Left hindlimb (tissue), 1 donor: Measurements from ENCODE around the gene UGT1A3.
"Not testable (repeated sequence)": the region's sequence is repeated elsewhere in the genome, so short reads cannot be mapped to it uniquely, and the experiment has no call there.

Experiments
- DNase-seq: peaks from one replicate; pipeline ENCODE4 v3.0.0-alpha.2; 2018

UGT1A3 gene

GRCh38 chr2:233708942-233709341 is 19.9 kb upstream of the UGT1A3 start:
- DNase-seq, result no peak

- peak; percentile 62 for DNase-seq
Measured at GRCh38 chr2:233711312-233712008, 17.4 kb upstream of the UGT1A3 start.

DNA sequence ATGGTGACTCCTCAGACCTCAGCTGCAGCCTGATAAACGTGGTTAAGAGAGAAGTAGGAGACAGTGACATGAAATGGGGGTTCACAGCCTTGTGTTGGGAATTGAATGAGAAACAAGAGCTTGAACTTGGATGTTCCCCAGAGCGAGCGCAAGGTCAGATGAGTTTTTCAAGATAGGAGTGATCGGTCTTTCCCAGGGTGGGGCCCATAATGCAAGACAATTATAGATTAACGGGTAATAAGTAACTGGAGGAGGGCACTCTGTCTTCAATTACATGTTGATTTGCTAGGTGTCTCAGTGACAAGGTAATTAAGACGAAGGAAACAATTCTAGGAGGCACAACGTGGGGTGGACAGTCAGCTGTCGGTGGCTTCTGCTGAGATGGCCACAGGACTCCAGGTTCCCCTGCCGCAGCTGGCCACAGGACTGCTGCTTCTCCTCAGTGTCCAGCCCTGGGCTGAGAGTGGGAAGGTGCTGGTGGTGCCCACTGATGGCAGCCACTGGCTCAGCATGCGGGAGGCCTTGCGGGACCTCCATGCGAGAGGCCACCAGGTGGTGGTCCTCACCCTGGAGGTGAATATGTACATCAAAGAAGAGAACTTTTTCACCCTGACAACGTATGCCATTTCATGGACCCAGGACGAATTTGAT is 16.1 kb upstream of the UGT1A3 start, which contains the start of gene UGT1A5:
UGT1A5 (plus strand) TSS at position 297 of the 651 bp plus-strand sequence; CDS start at position 382, 85 bp downstream.
- no peak for DNase-seq

GRCh38 chr2:233713262-233713615 is 15.6 kb upstream of the UGT1A3 start:
- DNase-seq, result no peak

DNA sequence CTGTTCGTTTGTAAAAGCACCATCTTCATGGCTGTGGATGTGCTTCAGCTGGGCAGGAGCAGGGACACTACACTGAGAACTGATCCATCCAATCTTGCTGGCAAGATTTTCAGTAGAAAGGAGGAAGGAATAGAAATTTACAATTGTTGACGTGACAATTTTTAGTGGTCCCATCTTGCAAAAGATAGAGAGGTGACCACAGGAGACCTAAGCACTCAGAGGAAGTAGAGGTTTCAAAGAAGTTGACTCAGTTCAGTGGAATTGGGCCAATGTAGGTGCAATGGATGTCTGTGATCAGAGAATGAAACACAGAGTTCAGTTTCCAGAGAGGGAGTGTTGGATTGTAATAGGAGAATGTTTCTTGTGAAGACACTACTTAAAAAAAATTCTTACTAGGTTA is 14.7 kb upstream of the UGT1A3 start:
- DNase-seq, result no peak

DNA sequence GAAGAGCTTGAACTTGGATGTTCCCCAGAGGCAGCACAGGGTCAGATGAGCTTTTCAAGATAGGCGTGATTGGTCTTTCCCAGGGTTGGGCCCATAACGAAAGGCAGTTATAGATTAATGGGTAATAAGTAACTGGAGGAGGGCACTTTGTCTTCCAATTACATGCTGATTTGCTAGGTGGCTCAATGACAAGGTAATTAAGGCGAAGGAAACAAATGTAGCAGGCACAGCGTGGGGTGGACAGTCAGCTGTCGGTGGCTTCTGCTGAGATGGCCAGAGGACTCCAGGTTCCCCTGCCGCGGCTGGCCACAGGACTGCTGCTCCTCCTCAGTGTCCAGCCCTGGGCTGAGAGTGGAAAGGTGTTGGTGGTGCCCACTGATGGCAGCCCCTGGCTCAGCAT is 10.3 kb upstream of the UGT1A3 start, which contains the start of gene UGT1A4:
UGT1A4 (plus strand) TSS at position 185 of the 400 bp plus-strand sequence; CDS start at position 270, 85 bp downstream.
- DNase-seq, result no peak

- not testable (repeated sequence) for DNase-seq
Measured at GRCh38 chr2:233736868-233737653, 8.2 kb downstream of the UGT1A3 start.

GRCh38 chr2:233740870-233741269 is 12.0 kb downstream of the UGT1A3 start:
- no peak for DNase-seq

DNA sequence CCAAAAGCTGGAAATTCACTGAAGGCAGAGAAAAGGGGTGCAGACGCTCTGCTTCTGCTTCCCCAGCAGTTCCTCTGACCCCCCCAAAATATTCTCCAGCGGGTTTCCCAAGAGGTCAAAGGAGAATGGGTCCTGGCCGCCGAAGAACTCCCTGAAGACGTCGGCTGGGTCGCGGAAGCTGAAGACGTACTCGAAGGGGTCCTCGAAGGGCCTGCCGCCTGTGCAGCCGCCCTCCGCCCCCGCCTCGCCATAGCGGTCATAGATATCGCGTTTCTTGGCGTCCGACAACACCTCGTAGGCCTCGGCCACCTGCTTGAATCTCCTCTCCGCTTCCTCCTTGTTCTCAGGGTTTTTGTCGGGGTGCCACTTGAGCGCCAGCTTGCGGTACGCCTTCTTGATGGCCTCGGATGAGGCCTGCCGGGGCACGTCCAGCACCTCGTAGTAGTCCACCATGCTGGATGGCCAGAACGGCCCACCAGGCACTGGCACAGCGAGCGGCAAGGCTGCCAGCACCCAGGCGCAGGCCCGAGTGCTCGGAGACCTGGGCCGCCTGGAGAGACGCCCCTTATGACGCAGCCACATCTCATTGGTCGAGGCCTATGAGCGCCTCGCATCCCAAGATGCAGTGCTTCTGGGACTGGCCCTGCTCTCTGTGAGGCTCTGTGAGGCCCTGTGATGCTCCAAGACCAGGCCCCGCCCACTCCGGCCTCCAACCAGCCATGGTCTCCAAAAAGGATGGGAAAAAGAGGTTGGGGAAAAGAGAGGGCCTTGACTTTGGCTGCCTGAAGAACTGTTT is 14.8 kb downstream of the UGT1A3 start:
- DNase-seq, result no peak

GRCh38 chr2:233745073-233745755 is 16.4 kb downstream of the UGT1A3 start:
- DNase-seq, result no peak

DNA sequence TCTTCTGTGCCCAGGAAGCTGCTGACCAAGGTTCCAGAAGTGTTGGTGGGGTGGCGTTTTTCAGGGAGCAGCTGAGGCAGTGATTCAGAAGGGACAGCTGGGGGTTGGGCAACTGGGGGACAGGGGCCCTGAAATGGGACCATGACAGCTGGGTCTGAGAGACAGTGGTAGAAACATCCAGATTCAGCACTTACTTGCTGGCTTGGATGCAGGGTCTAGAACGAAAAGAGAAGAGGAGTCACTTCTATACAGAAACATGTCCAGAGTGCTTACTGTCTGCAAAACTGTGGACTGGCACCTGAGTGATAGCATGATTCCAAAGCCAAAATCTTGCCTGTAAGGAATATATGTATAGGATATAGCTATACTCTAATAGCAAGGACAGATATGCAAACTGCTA is 17.0 kb downstream of the UGT1A3 start:
- DNase-seq, result not testable (repeated sequence)

DNA sequence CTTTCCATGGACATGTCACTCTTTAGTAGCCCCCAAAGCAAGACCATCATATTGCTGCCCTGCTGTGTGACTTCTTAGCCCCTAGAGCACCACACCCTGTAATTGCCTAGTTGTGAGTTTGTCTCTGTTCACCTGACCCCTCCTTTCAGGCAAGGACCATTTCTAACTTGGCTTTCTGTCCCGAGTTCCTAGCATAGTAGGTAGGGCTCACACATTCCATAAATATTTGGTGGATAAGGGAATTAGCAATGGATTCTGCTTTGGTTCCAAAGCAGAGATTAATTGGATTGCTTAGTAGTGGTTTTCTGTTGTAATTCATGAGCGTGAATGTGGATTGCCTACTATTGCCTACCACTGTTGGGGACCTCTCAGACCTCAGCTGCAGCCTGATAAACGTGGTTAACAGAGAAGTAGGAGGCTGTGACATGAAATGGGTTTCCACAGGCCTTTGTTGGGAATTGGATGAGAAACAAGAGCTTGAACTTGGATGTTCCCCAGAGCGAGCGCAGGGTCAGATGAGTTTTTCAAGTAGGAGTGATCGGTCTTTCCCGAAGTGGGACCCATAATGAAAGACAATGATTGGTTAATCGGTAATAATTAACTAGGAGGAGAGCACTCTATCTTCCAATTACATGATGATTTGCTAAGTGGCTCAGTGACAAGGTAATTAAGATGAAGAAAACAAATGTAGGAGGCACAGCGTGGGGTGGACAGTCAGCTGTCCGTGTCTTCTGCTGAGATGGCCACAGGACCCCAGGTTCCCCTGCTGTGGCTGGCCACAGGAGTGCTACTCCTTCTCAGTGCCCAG is 17.8 kb downstream of the UGT1A3 start:
- DNase-seq, result no peak

DNA sequence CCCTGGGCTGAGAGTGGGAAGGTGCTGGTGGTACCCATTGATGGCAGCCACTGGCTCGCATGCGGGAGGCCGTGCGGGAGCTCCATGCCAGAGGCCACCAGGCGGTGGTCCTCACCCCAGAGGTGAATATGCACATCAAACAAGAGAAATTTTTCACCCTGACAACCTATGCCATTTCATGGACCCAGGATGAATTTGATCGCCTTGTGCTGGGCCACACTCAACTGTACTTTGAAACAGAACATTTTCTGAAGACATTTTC is 18.4 kb downstream of the UGT1A3 start:
- DNase-seq, result no peak

DNA sequence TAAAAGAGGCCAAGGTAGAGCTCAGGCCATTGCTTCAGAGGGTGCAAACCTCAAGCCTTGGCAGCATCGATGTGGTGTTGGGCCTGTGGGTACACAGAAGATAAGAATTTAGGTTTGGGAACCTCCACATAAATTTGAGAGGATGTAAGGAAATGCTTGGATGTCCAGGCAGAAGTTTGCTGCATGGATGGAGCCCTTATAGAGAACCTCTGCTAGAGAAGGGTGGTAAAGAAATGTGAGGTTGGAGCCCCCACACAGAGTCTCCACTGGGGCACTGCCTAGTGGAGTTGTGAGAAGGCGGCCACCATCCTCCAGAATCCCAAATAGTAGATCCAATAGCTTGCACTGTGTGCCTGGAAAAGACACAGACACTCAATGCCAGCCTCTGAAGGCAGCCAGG is 21.8 kb downstream of the UGT1A3 start:
- DNase-seq, result not testable (repeated sequence)

- not testable (repeated sequence) for DNase-seq
Measured at GRCh38 chr2:233751212-233752009, 22.6 kb downstream of the UGT1A3 start.

GRCh38 chr2:233754872-233755611 is 26.2 kb downstream of the UGT1A3 start:
- no peak for DNase-seq

- DNase-seq, result no peak
Measured at GRCh38 chr2:233756429-233757081, 27.7 kb downstream of the UGT1A3 start.

GRCh38 chr2:233758141-233758540 is 29.3 kb downstream of the UGT1A3 start:
- no peak for DNase-seq

GRCh38 chr2:233758849-233759248 is 30.0 kb downstream of the UGT1A3 start:
- DNase-seq, result no peak
